ENCODE results near the gene OSBPL9. TPM values are rescaled to one million over a fixed set of nuclear protein-coding genes. Genes with fewer than 3 reads are reported as not detected.
"Not testable (repeated sequence)": the region's sequence is repeated elsewhere in the genome, so short reads cannot be mapped to it uniquely, and the experiment has no call there.

OSBPL9 gene
- polyA plus RNA-seq, 1 experiment: 68.3 TPM

DNA sequence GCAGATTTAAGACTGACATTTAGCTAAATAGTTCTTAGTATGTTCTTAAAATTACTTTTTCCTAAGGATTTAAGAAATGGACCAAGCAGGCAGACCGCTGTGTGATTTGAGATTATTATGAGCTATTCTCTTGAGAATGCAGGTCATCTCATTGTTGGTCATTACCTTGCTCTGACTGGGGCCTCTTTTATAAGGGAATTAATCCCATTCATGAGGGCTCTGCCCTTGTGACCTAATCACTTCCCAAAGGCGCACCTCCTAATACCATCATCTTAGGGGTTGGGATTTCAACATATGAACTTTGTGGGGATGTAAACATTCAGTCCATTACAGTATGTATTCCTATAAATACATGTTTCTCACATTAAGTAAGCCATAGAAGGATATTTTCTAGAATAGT lies 24.2 kb downstream of the OSBPL9 start:
- ChIA-PET CTCF (interaction anchor here (0.6 kb wide), 1 partner anchor 223 kb away, joined by 3 read pairs; no protein-coding TSS in a partner anchor), POLR2A (no interaction called here)
- H3K36me3 ChIP-seq (ENCODE audit: control insufficient read depth, insufficient read depth, low read length): no peaks in the 10 kb centered on the region
- no peaks in the 10 kb centered on the region for H3K27me3 ChIP-seq (ENCODE audit: control insufficient read depth, insufficient read depth, low read length)
- H3K4me3 ChIP-seq (ENCODE audit: low read depth, low read length): no peak overlapping the region
- DNase-seq (ENCODE audit: low read depth): no peak
- no peak for TF ChIP-seq CTCF (IDR thresholded peaks at IDR 0.05; ENCODE audit: insufficient read depth, low read depth, low read length)

DNA sequence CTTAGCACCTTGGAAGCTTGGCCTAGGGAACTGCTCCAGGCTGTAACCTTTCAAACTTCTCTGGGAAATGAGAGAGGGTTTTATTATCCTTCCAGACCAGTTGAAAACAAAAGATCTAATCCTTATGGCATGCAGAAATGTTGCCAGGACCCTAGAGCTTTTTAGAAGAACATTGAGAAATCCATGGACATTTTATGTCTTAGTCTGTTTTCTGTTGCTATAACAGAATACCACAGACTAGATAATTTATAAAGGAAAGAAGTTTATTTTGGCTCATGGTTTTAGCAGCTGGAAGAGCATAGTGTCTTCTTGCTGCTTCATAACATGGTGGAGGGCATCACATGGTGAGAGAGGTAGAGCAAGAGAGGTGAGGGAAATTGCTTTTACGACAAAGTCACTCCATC lies 25.8 kb downstream of the OSBPL9 start:
- no peak overlapping the region for H3K4me3 ChIP-seq (ENCODE audit: low read depth, low read length)

GRCh38 chr1:51643362-51643761 lies 26.5 kb downstream of the OSBPL9 start:
- no peak for DNase-seq (ENCODE audit: low read depth)
- CTCF ChIA-PET: interaction anchor here (1.2 kb wide), 1 partner anchor 21 kb away, joined by 3 read pairs; no protein-coding TSS in a partner anchor
- Histone ChIP-seq H3K36me3 (ENCODE audit: control insufficient read depth, insufficient read depth, low read length) (no peaks in the 10 kb centered on the region), H3K4me3 (ENCODE audit: low read depth, low read length) (no peak overlapping the region), H3K27me3 (ENCODE audit: control insufficient read depth, insufficient read depth, low read length) (no peaks in the 10 kb centered on the region)
- POLR2A ChIA-PET: no interaction called here
- no peak for TF ChIP-seq CTCF (IDR thresholded peaks at IDR 0.05; ENCODE audit: insufficient read depth, low read depth, low read length)

More for the DNA sequence above, 25.8 kb downstream of the OSBPL9 start:
- DNase-seq (ENCODE audit: low read depth): peak; percentile 99
- ChIA-PET POLR2A (no interaction called here), CTCF (interaction anchor here (1.2 kb wide), 1 partner anchor 22 kb away, joined by 3 read pairs; no protein-coding TSS in a partner anchor)
- Histone ChIP-seq H3K36me3 (ENCODE audit: control insufficient read depth, insufficient read depth, low read length) (no peaks in the 10 kb centered on the region), H3K27me3 (ENCODE audit: control insufficient read depth, insufficient read depth, low read length) (no peaks in the 10 kb centered on the region)
- TF ChIP-seq CTCF (IDR thresholded peaks at IDR 0.05; ENCODE audit: insufficient read depth, low read depth, low read length): no peak

- no peaks in the 10 kb centered on the region for H3K36me3 ChIP-seq (ENCODE audit: control insufficient read depth, insufficient read depth, low read length)
- POLR2A ChIA-PET: no interaction called here
- no peaks in the 10 kb centered on the region for H3K27me3 ChIP-seq (ENCODE audit: control insufficient read depth, insufficient read depth, low read length)
- DNase-seq (ENCODE audit: low read depth): no peak
- TF ChIP-seq CTCF (IDR thresholded peaks at IDR 0.05; ENCODE audit: insufficient read depth, low read depth, low read length): no peak
- H3K4me3 ChIP-seq (ENCODE audit: low read depth, low read length): no peak overlapping the region
- CTCF ChIA-PET: no interaction called here
These were observed 27.1 kb downstream of the OSBPL9 start for GRCh38 chr1:51644020-51644419.

DNA sequence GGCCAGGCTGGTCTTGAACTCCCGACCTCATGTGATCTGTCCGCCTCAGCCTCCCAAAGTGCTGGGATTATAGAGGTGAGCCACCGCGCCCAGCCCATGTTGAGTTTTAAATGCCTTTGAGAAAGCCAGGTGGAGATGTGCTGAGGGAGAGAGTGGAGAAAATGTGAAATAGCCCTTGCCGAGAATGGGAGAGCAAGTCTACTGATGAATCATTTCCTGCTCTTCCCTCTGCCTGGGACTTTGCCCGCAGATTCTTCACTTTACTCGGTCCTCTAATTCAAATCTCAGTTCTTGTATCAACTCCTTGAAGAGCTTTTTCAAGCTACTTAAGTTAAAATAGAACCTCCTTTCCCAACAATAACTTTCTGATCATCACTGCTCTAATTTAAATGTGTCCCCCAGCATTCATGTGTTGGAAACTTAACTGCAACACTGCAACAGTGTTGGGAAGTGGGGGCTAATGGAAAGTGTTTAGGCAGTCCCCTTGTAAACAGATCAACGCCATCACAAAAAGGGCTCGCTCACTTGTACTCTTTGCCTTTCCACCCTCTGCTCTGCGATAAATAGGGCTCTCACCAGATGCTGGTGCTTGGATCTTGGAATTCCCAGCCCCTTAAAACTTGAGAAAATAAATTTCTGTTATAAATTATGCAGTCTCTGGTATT lies 27.8 kb downstream of the OSBPL9 start:
- ChIA-PET POLR2A (no interaction called here), CTCF (no interaction called here)
- no peaks in the 10 kb centered on the region for H3K27me3 ChIP-seq (ENCODE audit: control insufficient read depth, insufficient read depth, low read length)
- H3K4me3 ChIP-seq (ENCODE audit: low read depth, low read length): no peak overlapping the region
- DNase-seq (ENCODE audit: low read depth): peak; percentile 54
- H3K36me3 ChIP-seq (ENCODE audit: control insufficient read depth, insufficient read depth, low read length): no peaks in the 10 kb centered on the region
- no peak for TF ChIP-seq CTCF (IDR thresholded peaks at IDR 0.05; ENCODE audit: insufficient read depth, low read depth, low read length)

GRCh38 chr1:51646592-51646991 lies 29.7 kb downstream of the OSBPL9 start:
- H3K27me3 ChIP-seq (ENCODE audit: control insufficient read depth, insufficient read depth, low read length); H3K36me3 ChIP-seq (ENCODE audit: control insufficient read depth, insufficient read depth, low read length); DNase-seq (ENCODE audit: low read depth); H3K4me3 ChIP-seq (ENCODE audit: low read depth, low read length); POLR2A ChIA-PET: not testable (repeated sequence)
- CTCF ChIA-PET: interaction anchor here (0.6 to 1.2 kb wide), 3 partner anchors 81 to 111 kb away, joined by 3 to 4 read pairs (median 3); no protein-coding TSS in a partner anchor

Data from BJ (cell line).